GM21825 (cell line): ENCODE results near the gene EYA2.
"Not testable (repeated sequence)": the region's sequence is repeated elsewhere in the genome, so short reads cannot be mapped to it uniquely, and the experiment has no call there.

Experiments
- ATAC-seq: cut with Tn5 transposase; IDR thresholded peaks from one replicate; pipeline ENCODE4 v1.9.1; 2021; ENCODE audit warnings: mild to moderate bottlenecking, moderate library complexity; ENCODE audit not compliant: unreplicated experiment

EYA2 gene

GRCh38 chr20:46894579-46894958 lies at the start of gene EYA2:
TSS of gene EYA2 (plus strand) at chr20:46894843. CDS start at chr20:46990011, 95,168 bp downstream.
- no peak for ATAC-seq

- ATAC-seq = no peak
These were observed 49.7 kb upstream of the EYA2 start for GRCh38 chr20:46844965-46845364.

GRCh38 chr20:46849269-46849668 lies 45.4 kb upstream of the EYA2 start:
- ATAC-seq = no peak

- no peak for ATAC-seq
These were observed 44.9 kb upstream of the EYA2 start for GRCh38 chr20:46849751-46850150.

GRCh38 chr20:46850416-46850815 lies 44.2 kb upstream of the EYA2 start:
- ATAC-seq = no peak

- no peak for ATAC-seq
These were observed 43.7 kb upstream of the EYA2 start for GRCh38 chr20:46850896-46851295.

- no peak for ATAC-seq
These were observed 42.9 kb upstream of the EYA2 start for GRCh38 chr20:46851746-46852145.

GRCh38 chr20:46852313-46852712 lies 42.3 kb upstream of the EYA2 start:
- ATAC-seq = no peak

GRCh38 chr20:46853926-46854325 lies 40.7 kb upstream of the EYA2 start:
- no peak for ATAC-seq

GRCh38 chr20:46857061-46857831 lies 37.4 kb upstream of the EYA2 start:
- ATAC-seq = no peak

GRCh38 chr20:46865824-46866223 lies 28.8 kb upstream of the EYA2 start:
- ATAC-seq = no peak

- ATAC-seq = no peak
These were observed 24.6 kb upstream of the EYA2 start for GRCh38 chr20:46870041-46870440.

GRCh38 chr20:46872328-46873211 lies 22.1 kb upstream of the EYA2 start:
- no peak for ATAC-seq

GRCh38 chr20:46875059-46875458 lies 19.6 kb upstream of the EYA2 start:
- no peak for ATAC-seq

GRCh38 chr20:46879386-46879785 lies 15.3 kb upstream of the EYA2 start:
- no peak for ATAC-seq

- not testable (repeated sequence) for ATAC-seq
These were observed 14.7 kb upstream of the EYA2 start for GRCh38 chr20:46879963-46880362.

- ATAC-seq = no peak
These were observed 10.8 kb upstream of the EYA2 start for GRCh38 chr20:46883892-46884291.

GRCh38 chr20:46890682-46891081 lies 4.0 kb upstream of the EYA2 start:
- no peak for ATAC-seq

- ATAC-seq = no peak
These were observed 1.6 kb upstream of the EYA2 start for GRCh38 chr20:46893051-46893450.

- no peak for ATAC-seq
These were observed 615 bp upstream of the EYA2 start for GRCh38 chr20:46893877-46894578.
